ENCODE data around the gene GDF9.

GDF9 gene

GRCh38 chr5:132836852-132837251, 29.4 kb downstream of the GDF9 start:
- DNase-seq = no peak

- DNase-seq = no peak
Measured at GRCh38 chr5:132834057-132834456, 32.2 kb downstream of the GDF9 start.

- no peak for DNase-seq
Measured at GRCh38 chr5:132832612-132833011, 33.7 kb downstream of the GDF9 start.

- DNase-seq = no peak
Measured at GRCh38 chr5:132831095-132831860, 35.0 kb downstream of the GDF9 start.

- DNase-seq = peak; percentile 50
Measured at GRCh38 chr5:132830436-132831094, 35.7 kb downstream of the GDF9 start, which contains the start of gene SHROOM1. Gene SHROOM1 (minus strand): TSS chr5:132830647. CDS start chr5:132826140, 4,507 bp downstream.

- peak; percentile 83 for DNase-seq
Measured at GRCh38 chr5:132829742-132830435, 36.4 kb downstream of the GDF9 start.

- no peak for DNase-seq
Measured at GRCh38 chr5:132828846-132829494, 37.3 kb downstream of the GDF9 start.

- no peak for DNase-seq
Measured at GRCh38 chr5:132827943-132828673, 38.2 kb downstream of the GDF9 start.

GRCh38 chr5:132826424-132827082, 39.7 kb downstream of the GDF9 start:
- DNase-seq = no peak

GRCh38 chr5:132825834-132826391, 40.4 kb downstream of the GDF9 start:
- DNase-seq = no peak

GRCh38 chr5:132825033-132825833, 41.0 kb downstream of the GDF9 start:
- peak; percentile 49 for DNase-seq

GRCh38 chr5:132824426-132824825, 41.8 kb downstream of the GDF9 start:
- DNase-seq = no peak

GRCh38 chr5:132823481-132824050, 42.7 kb downstream of the GDF9 start:
- DNase-seq = no peak

- peak; percentile 63 for DNase-seq
Measured at GRCh38 chr5:132822650-132823480, 43.4 kb downstream of the GDF9 start.

GRCh38 chr5:132821791-132822190, 44.5 kb downstream of the GDF9 start:
- no peak for DNase-seq

- no peak for DNase-seq
Measured at GRCh38 chr5:132821350-132821749, 44.9 kb downstream of the GDF9 start.

- DNase-seq = peak; percentile 97
Measured at GRCh38 chr5:132820162-132820754, 46.0 kb downstream of the GDF9 start.

- DNase-seq = no peak
Measured at GRCh38 chr5:132819468-132819867, 46.8 kb downstream of the GDF9 start.

GRCh38 chr5:132817011-132817410, 49.3 kb downstream of the GDF9 start:
- DNase-seq = no peak
